Activated T-helper 1 cell treated with Interleukin-2 at 50 U/mL for 16 hours (primary cell): ENCODE results near the gene DCUN1D5.
"Not testable (repeated sequence)": the region's sequence is repeated elsewhere in the genome, so short reads cannot be mapped to it uniquely, and the experiment has no call there.

ENCODE experiments used
- DNase-seq: peaks from one replicate; pipeline ENCODE4 v3.0.0-alpha.2; 2020; ENCODE audit warnings: low read depth

The DCUN1D5 gene

DNA sequence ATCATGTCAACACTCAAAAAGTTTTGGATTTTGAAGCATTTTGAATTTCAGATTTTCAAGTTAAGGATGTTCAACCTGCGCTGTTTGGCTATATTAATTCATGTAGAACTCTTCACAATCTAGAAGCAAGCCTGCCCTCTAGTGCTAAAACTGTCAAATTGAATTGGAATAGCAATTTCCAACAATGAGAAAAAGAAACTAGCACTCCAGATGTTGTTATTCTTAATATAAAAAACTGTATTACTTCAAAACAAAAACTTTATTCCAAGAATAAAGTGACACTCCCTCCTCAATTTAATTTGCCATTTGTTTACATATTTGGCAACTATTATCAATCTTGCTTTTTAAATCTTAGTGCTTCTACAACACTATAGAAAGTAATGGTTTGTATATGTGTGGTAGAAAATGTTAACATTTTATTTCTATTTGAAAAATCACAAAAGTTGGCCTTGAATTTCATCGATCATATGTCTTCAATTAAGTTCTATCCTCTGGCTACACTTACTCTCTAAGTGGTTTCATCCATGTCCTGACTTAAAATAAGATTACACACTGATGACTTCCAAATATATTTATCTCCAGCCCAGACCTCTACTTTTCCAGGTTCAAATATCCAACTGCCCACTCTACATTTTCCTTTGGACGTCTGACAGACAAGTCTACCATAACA, 36.6 kb downstream of the DCUN1D5 start:
- no peak for DNase-seq

DNA sequence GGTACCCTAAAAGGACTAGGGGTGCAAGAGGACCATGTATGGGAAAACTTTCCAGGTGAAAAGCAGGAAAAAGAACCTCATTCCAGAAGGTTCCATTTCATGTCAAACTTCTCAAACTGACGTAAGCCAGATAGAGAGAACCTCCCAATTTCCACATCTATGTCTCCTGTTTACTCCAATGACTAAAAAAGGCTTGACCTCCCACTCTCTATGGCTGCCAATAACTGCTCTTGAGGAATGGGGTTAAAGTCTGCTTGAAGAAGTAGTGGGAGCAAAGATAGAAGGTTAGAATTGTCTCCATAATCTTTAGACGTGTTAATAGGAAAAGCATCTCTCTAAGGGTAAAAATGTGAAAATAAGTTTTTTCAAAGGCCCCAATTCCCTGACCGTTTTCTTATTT, 38.0 kb downstream of the DCUN1D5 start:
- no peak for DNase-seq

DNA sequence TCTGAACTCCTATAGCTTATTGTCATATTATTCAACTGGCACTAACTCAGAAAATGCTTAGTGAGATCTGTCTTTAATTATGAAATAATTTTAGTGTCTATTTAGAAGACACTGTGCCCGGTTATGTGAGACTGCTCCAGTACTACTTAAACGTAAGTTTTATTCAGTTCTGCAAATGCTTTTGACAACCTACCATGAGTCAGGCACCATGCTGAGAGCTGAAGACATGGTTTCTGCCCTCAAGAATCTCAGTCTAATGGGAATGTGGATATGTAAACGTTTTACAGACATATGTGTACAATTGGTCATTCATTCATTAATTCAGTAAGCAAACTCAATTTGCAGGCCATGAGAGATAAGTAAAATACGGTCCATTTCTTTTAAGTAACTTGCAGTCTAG, 40.0 kb downstream of the DCUN1D5 start:
- no peak for DNase-seq

DNA sequence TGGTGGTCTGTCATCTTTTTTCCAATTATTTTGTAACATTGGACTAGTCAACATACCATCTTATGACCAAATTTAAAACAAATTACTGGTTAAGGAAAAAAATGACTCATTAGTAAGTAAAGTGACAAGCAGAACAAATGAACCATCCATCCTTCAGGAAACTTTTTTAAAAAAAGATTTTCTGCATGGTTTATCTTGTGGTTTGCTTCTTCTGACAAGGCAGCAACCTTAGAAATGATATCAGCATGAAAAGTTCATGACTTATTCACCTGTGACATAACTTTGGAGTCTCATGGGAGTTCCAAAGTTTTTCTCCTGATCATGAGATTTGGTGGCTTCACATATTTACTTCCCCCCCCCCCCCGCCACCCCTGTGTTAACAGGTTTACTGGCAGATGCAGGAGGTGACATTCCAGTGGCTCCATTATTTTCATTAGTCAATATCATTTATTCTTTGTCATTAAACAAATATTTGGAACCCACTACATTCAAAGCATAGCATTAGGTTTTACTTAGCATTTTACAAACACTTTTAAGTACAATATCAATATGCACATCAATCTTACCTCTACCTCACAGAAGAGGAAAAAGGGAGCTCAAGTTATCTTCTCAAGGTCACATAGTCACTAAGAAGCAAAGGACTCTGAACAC, 40.7 kb downstream of the DCUN1D5 start:
- DNase-seq, result no peak

DNA sequence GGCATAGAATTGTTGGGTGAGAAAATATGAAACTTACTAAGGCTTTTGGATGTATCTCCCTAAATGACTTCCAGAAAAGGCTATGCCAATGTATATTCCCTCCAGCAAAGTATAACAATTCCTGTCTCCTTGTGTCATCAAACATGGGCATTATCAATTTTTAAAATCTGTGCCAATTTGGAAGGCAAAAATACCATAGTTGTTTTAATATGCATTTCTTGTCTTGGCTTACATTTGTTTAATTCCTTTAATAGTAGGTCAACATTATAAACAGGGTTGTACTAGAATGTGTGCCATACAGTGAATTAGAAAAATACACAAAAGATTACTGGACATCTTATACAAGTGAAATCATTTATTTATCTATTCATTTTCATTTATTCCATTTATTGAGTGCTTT, 41.6 kb downstream of the DCUN1D5 start:
- no peak for DNase-seq

DNA sequence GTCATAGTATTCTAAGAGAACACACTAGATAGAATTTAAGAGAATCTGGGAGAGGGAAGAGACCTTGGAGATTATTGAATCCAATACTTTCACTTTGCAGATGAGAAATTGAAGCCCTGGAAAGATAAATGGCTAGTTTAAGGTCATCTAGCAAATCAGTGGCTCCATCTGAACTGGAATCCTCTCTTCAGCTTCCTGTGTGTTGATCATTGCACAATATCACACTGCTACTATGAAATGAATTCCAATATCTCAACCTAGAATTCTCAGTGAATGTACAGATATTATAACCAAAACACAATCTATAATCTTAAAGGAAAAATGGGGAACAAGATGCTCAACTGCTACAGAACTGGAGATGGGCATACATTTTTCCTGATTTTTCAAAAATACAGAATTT, 44.1 kb downstream of the DCUN1D5 start:
- no peak for DNase-seq

DNA sequence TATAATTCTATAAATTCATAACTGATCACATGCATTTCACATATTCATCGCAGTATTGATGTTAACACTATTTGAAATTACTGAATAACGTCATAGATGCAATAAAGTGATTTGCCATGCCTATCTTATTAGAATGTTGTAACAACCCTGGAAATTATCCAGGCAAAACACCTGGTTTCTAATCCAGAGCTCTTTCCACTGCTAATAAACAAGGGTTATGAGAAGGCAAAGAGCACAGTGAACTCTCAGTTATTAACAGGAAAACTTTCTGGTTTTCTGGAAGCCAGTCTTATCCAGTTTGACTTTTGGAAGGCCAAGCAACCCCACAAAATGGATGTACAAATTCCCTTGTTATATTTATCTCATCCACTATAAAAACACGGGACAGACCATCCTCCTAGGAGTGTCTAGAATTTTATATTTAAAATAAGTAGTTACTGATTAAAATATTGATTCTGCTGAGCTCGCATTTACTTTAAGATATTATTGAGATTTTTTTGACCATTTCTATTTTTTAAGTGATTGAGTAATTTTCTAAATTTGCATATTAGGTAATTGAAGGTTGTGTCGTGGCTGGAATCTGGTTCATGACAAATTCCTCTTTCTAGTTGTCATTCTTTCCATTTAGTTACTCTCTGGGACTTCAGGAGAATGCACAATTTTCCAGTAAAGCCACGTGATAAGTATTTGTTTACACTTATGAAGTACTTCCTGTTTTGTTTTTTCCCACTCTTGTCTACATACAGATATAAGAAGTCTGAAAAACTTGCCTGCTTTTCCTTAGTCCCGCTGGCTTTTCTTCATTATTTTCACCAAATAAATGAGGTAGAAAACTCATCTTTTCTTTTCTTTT, 47.9 kb downstream of the DCUN1D5 start:
- no peak for DNase-seq

DNA sequence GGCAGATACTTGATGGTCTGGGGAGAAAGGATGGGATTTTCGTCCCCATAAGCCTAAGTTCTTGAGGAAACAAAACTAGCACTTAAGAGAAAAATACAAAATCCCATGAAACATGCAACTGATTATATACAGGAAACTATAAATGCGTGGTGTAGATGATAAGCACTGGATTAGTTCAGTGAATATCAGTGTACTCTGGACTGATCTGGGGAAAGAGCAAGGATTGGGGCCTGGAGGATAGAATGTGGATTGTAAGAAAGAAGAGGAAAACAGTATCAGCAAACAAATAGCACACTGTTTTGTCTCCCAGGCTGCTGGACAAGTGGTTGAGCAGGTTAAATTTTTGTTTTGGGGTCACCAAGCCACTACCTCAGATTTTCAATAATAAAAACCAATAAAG, 49.8 kb downstream of the DCUN1D5 start:
- DNase-seq, result no peak

DNA sequence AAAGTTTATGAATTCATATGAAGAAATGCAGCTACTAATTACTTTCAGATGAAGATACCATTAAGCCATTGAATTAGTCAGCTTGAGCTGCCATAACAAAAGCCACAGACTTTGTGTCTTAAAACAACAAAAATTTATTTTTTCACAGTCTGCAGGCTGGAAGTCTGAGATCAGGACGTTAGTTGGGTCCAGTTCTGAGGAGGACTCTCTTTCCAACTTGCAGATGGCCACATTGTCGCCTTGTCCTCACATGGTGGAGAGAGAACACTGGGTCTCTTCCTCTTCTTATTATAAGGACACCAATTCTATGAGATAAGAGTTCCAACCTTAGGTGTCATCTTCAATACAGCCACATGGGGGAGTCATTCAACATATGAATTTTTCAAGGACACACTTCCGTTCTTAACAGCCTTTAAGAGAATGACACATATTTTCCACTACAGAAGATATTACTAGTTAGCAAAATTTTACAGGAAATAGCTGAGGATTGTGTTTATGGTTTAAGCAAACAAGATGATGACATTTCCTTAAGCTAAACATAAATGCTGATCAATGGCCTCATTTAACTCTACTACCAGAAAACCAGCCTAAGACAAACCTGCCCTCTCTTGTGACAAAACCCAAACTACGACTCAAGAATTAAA, 56.0 kb downstream of the DCUN1D5 start:
- no peak for DNase-seq

DNA sequence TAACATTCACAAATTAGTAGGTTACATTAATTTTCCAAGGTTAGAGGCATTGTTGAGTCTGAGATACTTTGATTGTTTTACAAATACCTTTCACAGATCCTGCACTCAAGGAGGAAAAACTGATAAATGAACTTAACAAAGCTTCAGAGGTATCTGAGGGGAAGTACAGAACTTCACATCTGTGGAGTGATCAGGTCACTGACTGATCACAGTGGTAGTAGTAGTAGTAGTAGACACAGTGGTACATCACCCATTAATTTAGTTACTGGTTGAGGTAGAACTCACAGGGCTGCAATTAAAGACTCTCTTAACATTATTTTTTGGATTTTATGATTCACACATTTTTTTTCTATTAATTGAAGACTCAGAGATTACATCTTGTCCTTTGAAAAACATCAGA, 56.7 kb downstream of the DCUN1D5 start:
- DNase-seq, result no peak

DNA sequence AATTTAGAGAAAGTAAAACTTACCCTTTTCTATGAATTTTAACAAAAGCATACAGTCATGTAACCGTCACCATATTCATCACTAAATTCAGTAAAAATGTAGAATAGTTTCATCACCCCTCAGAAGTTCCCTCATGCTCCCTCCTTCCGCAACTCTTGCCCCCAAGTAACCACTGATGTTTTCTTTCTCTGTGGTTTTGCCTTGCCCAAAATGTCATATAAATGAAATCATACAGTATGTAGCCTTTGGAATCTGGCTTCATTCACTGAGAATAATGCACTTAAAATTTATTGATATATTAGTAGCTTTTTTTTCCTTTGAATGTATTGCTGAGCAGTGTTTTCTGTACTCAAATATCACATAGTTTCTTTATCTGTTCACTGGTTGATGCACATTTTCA, 60.1 kb downstream of the DCUN1D5 start:
- no peak for DNase-seq

DNA sequence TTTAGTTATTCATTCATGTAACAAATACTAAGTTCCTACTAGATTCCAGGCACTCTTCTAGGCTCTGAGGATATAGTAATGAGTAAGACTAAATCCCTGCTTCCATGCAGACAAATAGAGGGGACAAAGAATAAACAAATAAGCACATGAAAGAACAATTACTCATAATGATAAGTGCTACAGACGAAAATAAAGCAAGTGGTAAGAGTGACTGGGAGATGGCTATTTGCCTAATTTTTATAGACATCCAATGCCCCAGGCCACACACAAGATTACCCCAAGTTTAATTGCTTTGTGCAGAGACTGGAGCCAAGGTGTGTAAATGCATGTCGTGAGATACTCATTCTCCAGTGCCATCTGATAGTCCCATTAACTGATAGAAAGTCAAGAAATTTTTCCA, 62.6 kb downstream of the DCUN1D5 start:
- no peak for DNase-seq

DNA sequence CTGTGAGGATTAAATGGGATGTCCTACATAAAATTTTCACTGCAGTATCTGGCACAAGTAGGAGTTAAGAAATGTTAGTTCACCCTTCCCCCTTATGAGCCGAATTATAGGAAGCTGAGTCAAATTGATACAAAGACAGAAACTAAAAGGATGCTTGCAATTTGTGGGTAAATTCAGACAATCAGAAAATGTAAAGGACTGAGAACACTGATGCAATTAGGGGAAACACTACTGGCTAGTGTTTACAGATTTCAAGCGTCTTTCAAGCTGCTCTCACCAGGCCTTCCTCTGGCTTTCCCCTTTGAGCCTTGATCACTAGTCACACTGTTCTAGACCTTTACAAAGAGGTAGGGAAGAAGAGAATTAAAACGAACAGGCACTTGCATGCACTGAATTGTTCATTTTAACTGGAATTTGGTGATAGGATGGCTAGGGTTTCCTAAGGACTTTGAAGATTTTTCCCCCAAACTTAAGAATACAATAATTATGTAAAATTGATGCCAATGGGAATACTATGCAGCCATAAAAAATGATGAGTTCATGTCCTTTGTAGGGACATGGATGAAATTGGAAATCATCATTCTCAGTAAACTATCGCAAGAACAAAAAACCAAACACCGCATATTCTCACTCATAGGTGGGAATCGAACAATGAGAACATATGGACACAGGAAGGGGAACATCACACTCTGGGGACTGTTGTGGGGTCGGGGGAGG, 63.5 kb downstream of the DCUN1D5 start:
- not testable (repeated sequence) for DNase-seq

DNA sequence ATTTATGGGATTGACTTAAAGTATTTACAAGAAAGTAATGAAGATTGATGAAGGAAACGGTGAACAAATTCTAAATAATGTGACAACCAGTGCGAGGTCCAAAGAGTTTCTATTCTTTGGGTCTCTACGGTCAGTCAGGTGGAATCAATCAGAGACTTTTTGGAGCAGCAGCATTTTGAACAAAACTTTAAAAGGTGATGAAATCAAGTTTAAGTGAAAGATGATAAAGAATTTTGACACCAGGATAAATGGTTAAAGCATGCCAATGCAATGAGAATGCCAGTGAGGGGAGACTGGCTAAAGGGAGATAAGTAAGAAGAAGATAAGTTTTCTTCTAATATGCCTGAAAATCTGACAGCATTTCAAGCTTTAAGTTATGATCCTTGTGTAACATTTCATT, 67.9 kb downstream of the DCUN1D5 start:
- no peak for DNase-seq

DNA sequence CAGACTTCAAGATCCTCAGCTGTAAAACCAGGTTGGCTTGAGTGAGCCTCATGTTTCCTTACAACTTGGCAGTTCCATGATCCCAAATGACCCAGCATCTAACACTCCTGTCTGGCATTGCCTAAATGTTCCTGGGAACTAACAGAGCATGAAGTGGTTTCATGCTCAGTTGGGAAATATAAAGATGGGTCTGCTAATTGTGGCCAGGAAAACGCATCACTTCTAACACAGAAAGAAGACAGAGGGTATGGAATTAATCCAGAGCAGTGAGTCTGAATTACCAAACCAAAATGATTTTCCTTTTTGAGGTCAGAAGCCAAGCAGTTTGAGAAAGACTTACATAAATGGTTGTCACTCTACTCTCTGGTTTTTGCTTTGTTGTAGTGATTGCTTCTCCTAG, 75.9 kb downstream of the DCUN1D5 start:
- no peak for DNase-seq

DNA sequence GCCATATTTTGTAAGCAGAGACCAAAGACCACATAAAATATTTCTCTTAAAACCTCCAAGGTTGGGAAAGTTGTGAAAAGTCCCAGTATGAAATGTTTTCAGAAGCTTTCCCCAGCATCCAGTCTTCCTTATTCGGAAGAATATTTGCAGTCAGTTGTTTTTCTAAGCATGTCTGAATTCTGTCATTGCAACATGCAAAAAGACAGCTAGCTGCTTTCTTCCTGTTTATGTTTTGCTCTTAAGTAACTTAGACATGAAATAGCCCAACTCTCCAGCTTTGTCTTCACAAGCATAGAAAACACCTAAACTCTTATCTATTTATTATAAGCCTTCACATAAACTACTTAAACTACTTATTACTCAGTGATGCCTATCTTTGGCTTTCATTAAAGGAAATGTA, 78.5 kb downstream of the DCUN1D5 start:
- DNase-seq, result no peak
